KMS-11 (cell line): ENCODE results near the gene VSTM4.

ENCODE experiments used
- H2AFZ ChIP-seq: fragments of 200-600 bp; sonication (generic); 2 replicates; pipeline ENCODE4 v1.6.1; 2016; ENCODE audit warnings: antibody characterized with exemption, mixed run types, low read depth
- H3K27ac ChIP-seq: fragments of 200-600 bp; sonication (generic); 2 replicates; pipeline ENCODE4 v1.6.1; 2016; ENCODE audit warnings: mild to moderate bottlenecking, mixed run types
- H3K27me3 ChIP-seq: fragments of 200-600 bp; sonication (generic); 2 replicates; pipeline ENCODE4 v1.6.1; 2017; ENCODE audit warnings: mild to moderate bottlenecking, low read depth, mixed run types, moderate library complexity; ENCODE audit not compliant: insufficient read depth
- H3K36me3 ChIP-seq: fragments of 200-600 bp; sonication (generic); 2 replicates; pipeline ENCODE4 v1.6.1; 2017; ENCODE audit warnings: mild to moderate bottlenecking, mixed run types; ENCODE audit not compliant: insufficient read depth
- H3K4me1 ChIP-seq: fragments of 200-600 bp; sonication (generic); 2 replicates; pipeline ENCODE4 v1.6.1; 2016; ENCODE audit warnings: mild to moderate bottlenecking, low read depth, mixed run types; ENCODE audit not compliant: poor library complexity, severe bottlenecking
- H3K4me2 ChIP-seq: fragments of 200-600 bp; sonication (generic); 2 replicates; pipeline ENCODE4 v1.7.0; 2016; ENCODE audit warnings: mild to moderate bottlenecking, mixed run types
- H3K4me3 ChIP-seq: fragments of 200-600 bp; sonication (generic); IDR thresholded peaks from 2 replicates; pipeline ENCODE4 v1.6.1; 2017; ENCODE audit warnings: low read depth, low read length, mixed read lengths; ENCODE audit not compliant: insufficient read depth
- H3K79me2 ChIP-seq: fragments of 200-600 bp; sonication (generic); 2 replicates; pipeline ENCODE4 v1.6.1; 2016; ENCODE audit warnings: low read depth, mixed run types; ENCODE audit not compliant: insufficient read depth
- H3K9ac ChIP-seq: fragments of 200-600 bp; sonication (generic); 2 replicates; pipeline ENCODE4 v1.6.1; 2016; ENCODE audit warnings: mild to moderate bottlenecking, mixed run types
- H4K20me1 ChIP-seq: fragments of 200-600 bp; sonication (generic); 2 replicates; pipeline ENCODE4 v1.6.1; 2016; ENCODE audit warnings: mild to moderate bottlenecking, mixed run types; ENCODE audit not compliant: insufficient read depth
- TF ChIP-seq, protein P1 (sequence below): fragments of 200-600 bp; sonication (generic); conservative IDR thresholded peaks from 2 replicates; pipeline ENCODE4 v1.6.1; 2017; ENCODE audit warnings: low read depth, mild to moderate bottlenecking, antibody characterized with exemption, low read length, moderate library complexity, mixed read lengths

The VSTM4 gene

DNA sequence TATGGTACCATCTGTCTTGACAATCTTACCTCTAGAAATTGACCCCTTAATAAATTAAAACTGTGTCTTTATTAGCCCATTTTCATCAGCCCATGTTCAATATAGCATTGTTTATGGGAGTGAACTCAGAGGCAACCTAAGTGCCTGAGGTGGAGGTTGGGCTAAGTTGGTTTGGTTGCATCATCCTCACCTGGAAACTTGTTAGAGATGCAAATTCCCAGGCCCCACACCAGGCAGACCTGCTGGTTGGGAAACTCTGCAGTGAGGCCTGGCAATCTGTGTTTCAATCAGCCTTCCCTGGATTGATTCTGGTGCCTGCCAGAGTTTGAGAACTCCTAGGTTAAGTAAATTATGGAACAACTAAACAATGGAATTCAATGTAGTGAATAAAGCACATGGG lies 27.9 kb upstream of the VSTM4 start:
- Histone ChIP-seq H3K27ac (no peak overlapping the region), H3K9ac (no peak overlapping the region), H2AFZ (no peak overlapping the region), H3K4me2 (no peak overlapping the region), H3K36me3 (no peaks in the 10 kb centered on the region), H3K79me2 (no peaks in the 10 kb centered on the region), H4K20me1 (no peaks in the 10 kb centered on the region), H3K27me3 (no peaks in the 10 kb centered on the region), H3K4me1 (no peaks in the 10 kb centered on the region), H3K4me3 (no peak overlapping the region)
- TF ChIP-seq, protein P1, sequence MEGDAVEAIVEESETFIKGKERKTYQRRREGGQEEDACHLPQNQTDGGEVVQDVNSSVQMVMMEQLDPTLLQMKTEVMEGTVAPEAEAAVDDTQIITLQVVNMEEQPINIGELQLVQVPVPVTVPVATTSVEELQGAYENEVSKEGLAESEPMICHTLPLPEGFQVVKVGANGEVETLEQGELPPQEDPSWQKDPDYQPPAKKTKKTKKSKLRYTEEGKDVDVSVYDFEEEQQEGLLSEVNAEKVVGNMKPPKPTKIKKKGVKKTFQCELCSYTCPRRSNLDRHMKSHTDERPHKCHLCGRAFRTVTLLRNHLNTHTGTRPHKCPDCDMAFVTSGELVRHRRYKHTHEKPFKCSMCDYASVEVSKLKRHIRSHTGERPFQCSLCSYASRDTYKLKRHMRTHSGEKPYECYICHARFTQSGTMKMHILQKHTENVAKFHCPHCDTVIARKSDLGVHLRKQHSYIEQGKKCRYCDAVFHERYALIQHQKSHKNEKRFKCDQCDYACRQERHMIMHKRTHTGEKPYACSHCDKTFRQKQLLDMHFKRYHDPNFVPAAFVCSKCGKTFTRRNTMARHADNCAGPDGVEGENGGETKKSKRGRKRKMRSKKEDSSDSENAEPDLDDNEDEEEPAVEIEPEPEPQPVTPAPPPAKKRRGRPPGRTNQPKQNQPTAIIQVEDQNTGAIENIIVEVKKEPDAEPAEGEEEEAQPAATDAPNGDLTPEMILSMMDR, result no peak

DNA sequence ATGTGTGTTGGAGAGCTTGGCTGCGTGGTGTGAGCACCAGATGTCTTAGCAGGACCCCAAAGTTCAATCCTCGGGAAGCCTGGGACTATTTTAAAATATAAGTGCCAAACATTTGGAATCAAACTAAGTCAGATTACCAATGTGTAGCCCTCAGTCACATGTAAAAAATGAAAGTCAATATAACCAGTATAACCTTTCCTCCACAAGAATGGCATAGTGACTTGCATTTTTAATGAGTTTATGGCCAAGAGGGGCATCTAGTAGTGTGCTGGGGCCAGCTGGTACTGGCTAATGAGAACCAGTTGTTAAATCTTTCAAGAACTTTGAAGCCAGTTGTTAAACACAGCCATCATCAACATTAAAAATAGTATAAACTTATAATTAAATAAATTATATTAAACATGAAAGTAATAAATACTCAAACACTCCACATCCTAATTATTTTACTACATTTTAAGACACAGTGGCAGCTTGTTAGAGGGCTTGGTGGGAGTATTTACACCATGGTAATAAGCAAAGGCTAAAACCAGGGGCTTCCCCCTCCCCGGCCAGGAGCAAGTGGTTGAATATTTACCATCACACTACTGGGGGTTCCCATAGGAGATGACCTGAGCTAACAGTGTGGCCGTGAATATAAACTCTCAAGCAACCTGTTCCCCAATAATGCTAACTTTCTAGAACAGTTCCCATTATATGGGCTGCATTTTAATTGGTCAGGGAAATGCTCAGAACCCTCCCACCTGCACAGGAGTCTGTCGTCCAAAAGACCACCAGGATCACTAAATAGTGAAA lies 26.4 kb upstream of the VSTM4 start:
- H4K20me1 ChIP-seq, result no peaks in the 10 kb centered on the region
- no peaks in the 10 kb centered on the region for H3K27me3 ChIP-seq
- TF ChIP-seq, protein P1, result no peak
- H3K4me1 ChIP-seq, result no peaks in the 10 kb centered on the region
- H3K9ac ChIP-seq, result no peak overlapping the region
- no peak overlapping the region for H3K4me3 ChIP-seq
- no peak overlapping the region for H3K27ac ChIP-seq
- no peaks in the 10 kb centered on the region for H3K36me3 ChIP-seq
- no peak overlapping the region for H2AFZ ChIP-seq
- no peaks in the 10 kb centered on the region for H3K79me2 ChIP-seq
- H3K4me2 ChIP-seq, result no peak overlapping the region

DNA sequence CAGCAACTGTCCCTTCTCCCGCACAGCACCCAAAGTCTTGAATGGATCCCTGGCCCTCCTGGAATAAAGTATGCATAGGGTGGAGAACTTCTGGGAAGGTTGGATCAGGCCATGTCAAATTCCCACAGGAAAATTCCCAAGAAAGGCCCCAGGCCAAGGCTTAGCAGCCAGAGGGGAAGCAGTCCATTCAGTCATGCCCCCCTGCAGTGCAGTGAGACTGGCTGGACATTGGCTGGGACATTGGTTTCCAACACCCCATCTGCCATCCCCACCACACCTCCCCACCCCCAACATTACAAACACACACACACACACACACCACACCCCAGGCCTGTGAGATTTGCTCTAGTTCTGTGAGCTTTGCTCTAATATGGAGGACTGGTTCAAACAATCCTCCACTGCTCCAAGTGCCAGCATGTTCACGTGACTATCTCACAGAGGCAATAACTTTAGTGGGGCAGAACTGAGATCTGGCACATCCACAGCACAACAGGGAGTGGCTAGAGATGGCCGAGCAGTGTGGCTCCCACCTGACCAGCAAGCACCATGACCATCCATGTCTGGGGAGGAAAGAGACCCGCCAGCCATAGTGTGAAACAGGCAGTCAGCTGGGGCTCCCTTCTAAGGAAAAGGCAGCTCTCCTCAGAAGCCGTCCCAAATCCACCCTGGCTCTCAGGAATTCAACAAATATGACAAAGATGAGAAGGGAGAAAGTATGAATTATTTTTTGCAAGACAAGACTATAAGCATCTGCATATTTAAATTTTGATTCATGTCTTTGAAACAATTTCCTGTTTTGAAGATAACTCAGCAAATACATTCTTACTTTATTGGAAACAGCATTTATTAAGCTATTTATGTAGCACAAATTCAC lies 25.2 kb upstream of the VSTM4 start:
- no peak overlapping the region for H2AFZ ChIP-seq
- no peaks in the 10 kb centered on the region for H3K36me3 ChIP-seq
- H3K27ac ChIP-seq, result no peak overlapping the region
- no peaks in the 10 kb centered on the region for H3K4me1 ChIP-seq
- no peak overlapping the region for H3K9ac ChIP-seq
- H4K20me1 ChIP-seq, result no peaks in the 10 kb centered on the region
- TF ChIP-seq, protein P1, result no peak
- H3K4me2 ChIP-seq, result no peak overlapping the region
- no peaks in the 10 kb centered on the region for H3K27me3 ChIP-seq
- no peaks in the 10 kb centered on the region for H3K79me2 ChIP-seq
- no peak overlapping the region for H3K4me3 ChIP-seq

DNA sequence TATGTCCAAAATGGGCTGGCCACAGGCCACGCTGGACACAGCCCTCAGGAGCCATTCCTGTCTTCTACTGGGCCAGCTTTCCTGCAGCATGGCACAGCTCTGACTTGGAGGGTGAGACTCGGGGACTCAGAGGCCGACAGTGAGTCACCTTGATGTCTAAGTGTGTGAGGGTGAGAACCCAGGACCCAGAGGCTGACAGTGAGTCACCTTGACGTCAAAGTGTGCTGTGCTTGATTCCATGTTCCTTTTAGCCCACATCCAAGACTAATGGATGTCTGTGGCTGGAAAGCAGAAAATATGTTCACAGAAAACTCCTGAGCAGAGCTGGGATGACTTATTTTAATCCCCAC lies 24.5 kb upstream of the VSTM4 start:
- Histone ChIP-seq H3K4me2 (no peak overlapping the region), H3K27ac (no peak overlapping the region), H3K4me3 (no peak overlapping the region), H4K20me1 (no peaks in the 10 kb centered on the region), H3K27me3 (no peaks in the 10 kb centered on the region), H3K36me3 (no peaks in the 10 kb centered on the region), H3K4me1 (no peaks in the 10 kb centered on the region), H3K79me2 (no peaks in the 10 kb centered on the region), H3K9ac (no peak overlapping the region), H2AFZ (no peak overlapping the region)
- TF ChIP-seq, protein P1, result no peak
